Glutamatergic neuron (in vitro differentiated cells): ENCODE data around the gene NPAT. TPM values are rescaled to one million over a fixed set of nuclear protein-coding genes. Genes with fewer than 3 reads are reported as not detected.
"Not testable (repeated sequence)": the region's sequence is repeated elsewhere in the genome, so short reads cannot be mapped to it uniquely, and the experiment has no call there.

ENCODE experiments used
- DNase-seq: peaks from one replicate; pipeline ENCODE4 v3.0.0; 2022
- H3K27ac Mint-ChIP-seq: one replicate; pipeline ENCODE4 v1.8.0; 2020; ENCODE audit warnings: mild to moderate bottlenecking, mixed read lengths, inconsistent platforms; ENCODE audit not compliant: unreplicated experiment
- H3K27me3 Mint-ChIP-seq: one replicate; pipeline ENCODE4 v1.8.0; 2020; ENCODE audit warnings: mild to moderate bottlenecking, moderate library complexity, mixed read lengths, inconsistent platforms; ENCODE audit not compliant: unreplicated experiment
- H3K36me3 Mint-ChIP-seq: one replicate; pipeline ENCODE4 v1.8.0; 2020; ENCODE audit warnings: mild to moderate bottlenecking, mixed read lengths, inconsistent platforms; ENCODE audit not compliant: unreplicated experiment
- H3K4me1 Mint-ChIP-seq: one replicate; pipeline ENCODE4 v1.8.0; 2020; ENCODE audit warnings: mild to moderate bottlenecking, low read depth, mixed read lengths, inconsistent platforms; ENCODE audit not compliant: unreplicated experiment
- H3K4me3 Mint-ChIP-seq: one replicate; pipeline ENCODE4 v1.8.0; 2020; ENCODE audit warnings: mild to moderate bottlenecking, mixed read lengths, inconsistent platforms; ENCODE audit not compliant: unreplicated experiment
- H3K9me3 Mint-ChIP-seq: one replicate; pipeline ENCODE4 v1.8.0; 2020; ENCODE audit warnings: mild to moderate bottlenecking, moderate library complexity, mixed read lengths, inconsistent platforms; ENCODE audit not compliant: unreplicated experiment
- CTCF ChIP-seq: fragments of 200-600 bp; sonication (generic); IDR thresholded peaks from one replicate; pipeline ENCODE4 v1.5.0; 2021; ENCODE audit not compliant: partially characterized antibody, unreplicated experiment
- total RNA-seq: library from RNA; stranded (reverse); fragmentation: NEBNext Ultra II Directional; extraction: Animal tissue kit (Norgen Biotek cat#: 25700); gene quantifications from one replicate; pipeline ENCODE4 v1.2.1, GENCODE V29; 2021; ENCODE audit not compliant: unreplicated experiment

Gene NPAT
- total RNA-seq, 1 donor from 2014 or later = 16.3 TPM

DNA sequence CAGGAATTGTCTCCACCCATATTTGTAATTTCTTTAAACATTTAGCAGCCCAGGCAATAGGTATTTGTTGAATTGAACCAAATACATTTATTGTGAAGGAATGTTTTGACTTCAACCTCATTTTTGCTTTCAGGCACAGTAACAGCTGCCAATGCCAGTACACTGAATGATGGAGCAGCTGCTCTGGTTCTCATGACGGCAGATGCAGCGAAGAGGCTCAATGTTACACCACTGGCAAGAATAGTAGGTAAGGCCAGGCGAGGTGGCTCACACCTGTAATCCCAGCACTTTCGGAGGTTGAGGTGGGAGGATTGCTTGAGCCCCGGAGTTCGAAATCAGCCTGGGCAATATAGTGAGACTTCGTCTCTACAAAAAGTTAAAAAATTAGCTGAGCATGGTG is 80.1 kb downstream of the NPAT start:
- peaks cover 8% of the 10 kb centered on the region for H3K4me1 Mint-ChIP-seq
- H3K4me3 Mint-ChIP-seq = no peak overlapping the region
- no peaks in the 10 kb centered on the region for H3K36me3 Mint-ChIP-seq
- TF ChIP-seq CTCF = no peak
- no peak for DNase-seq
- no peak overlapping the region for H3K27ac Mint-ChIP-seq
- no peaks in the 10 kb centered on the region for H3K9me3 Mint-ChIP-seq
- no peaks in the 10 kb centered on the region for H3K27me3 Mint-ChIP-seq

DNA sequence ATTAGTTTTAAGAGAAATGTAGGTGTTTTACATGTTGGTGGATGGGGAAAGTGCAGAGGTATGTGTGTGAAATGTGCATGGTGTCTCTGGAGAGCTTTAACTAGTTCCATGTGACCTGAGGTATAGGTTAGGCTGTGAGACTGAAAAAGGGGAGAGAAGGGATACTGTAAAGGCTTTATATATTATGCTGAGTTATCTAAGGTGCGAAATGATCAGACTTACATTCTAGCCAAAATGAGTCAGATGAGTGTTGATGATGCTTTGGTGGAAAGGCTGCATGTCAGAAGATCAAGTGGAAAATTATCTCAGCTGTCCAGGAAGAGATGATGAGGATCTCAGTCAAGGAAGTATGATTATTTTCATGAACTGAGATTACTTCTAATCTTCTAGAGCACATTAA is 85.2 kb downstream of the NPAT start:
- Mint-ChIP-seq H3K27me3 (no peaks in the 10 kb centered on the region), H3K36me3 (no peaks in the 10 kb centered on the region), H3K4me3 (no peak overlapping the region), H3K4me1 (no peaks in the 10 kb centered on the region), H3K9me3 (peaks cover 1% of the 10 kb centered on the region), H3K27ac (no peak overlapping the region)
- no peak for TF ChIP-seq CTCF
- DNase-seq = no peak

GRCh38 chr11:108135845-108136544 is 86.4 kb downstream of the NPAT start:
- no peak for DNase-seq
- H3K9me3 Mint-ChIP-seq = peaks cover 1% of the 10 kb centered on the region
- no peaks in the 10 kb centered on the region for H3K36me3 Mint-ChIP-seq
- H3K27ac Mint-ChIP-seq = no peak overlapping the region
- H3K4me1 Mint-ChIP-seq = no peaks in the 10 kb centered on the region
- H3K27me3 Mint-ChIP-seq = no peaks in the 10 kb centered on the region
- TF ChIP-seq CTCF = no peak
- H3K4me3 Mint-ChIP-seq = no peak overlapping the region

- not testable (repeated sequence) for H3K36me3 Mint-ChIP-seq, H3K27ac Mint-ChIP-seq, DNase-seq, H3K9me3 Mint-ChIP-seq, H3K4me3 Mint-ChIP-seq, H3K4me1 Mint-ChIP-seq, H3K27me3 Mint-ChIP-seq
These were observed 89.4 kb downstream of the NPAT start for GRCh38 chr11:108132993-108133538.

- Mint-ChIP-seq H3K4me3 (no peak overlapping the region), H3K36me3 (no peaks in the 10 kb centered on the region), H3K4me1 (no peaks in the 10 kb centered on the region), H3K27me3 (no peaks in the 10 kb centered on the region), H3K9me3 (peaks cover under 1% of the 10 kb centered on the region), H3K27ac (no peak overlapping the region)
- no peak for TF ChIP-seq CTCF
- no peak for DNase-seq
These were observed 90.4 kb downstream of the NPAT start for GRCh38 chr11:108131993-108132392.
